Measurements from ENCODE around the gene STARD3.

GRCh38 chr17:39629898-39630297 lies 7.0 kb upstream of the STARD3 start:
- TF ChIP-seq L3MBTL2 (conservative IDR thresholded peaks at IDR 0.05) (no peak), ELF4 (IDR thresholded peaks at IDR 0.05) (no peak), SP1 (IDR thresholded peaks at IDR 0.05) (no peak), ARNT (IDR thresholded peaks at IDR 0.05) (no peak), SUZ12 (IDR thresholded peaks at IDR 0.05) (no peak), NFRKB (IDR thresholded peaks at IDR 0.05) (no peak), FOXK2 (IDR thresholded peaks at IDR 0.05) (no peak), FOXM1 (IDR thresholded peaks at IDR 0.05; ENCODE audit: borderline replicate concordance) (no peak), BHLHE40 (IDR thresholded peaks at IDR 0.05; ENCODE audit: borderline replicate concordance) (no peak), FOXA1 (IDR thresholded peaks at IDR 0.05) (no peak), TARDBP (IDR thresholded peaks at IDR 0.05) (no peak), LEF1 (IDR thresholded peaks at IDR 0.05; ENCODE audit: borderline replicate concordance) (no peak), HDGF (IDR thresholded peaks at IDR 0.05; ENCODE audit: borderline replicate concordance) (no peak)
- TF ChIP-seq, protein P1, sequence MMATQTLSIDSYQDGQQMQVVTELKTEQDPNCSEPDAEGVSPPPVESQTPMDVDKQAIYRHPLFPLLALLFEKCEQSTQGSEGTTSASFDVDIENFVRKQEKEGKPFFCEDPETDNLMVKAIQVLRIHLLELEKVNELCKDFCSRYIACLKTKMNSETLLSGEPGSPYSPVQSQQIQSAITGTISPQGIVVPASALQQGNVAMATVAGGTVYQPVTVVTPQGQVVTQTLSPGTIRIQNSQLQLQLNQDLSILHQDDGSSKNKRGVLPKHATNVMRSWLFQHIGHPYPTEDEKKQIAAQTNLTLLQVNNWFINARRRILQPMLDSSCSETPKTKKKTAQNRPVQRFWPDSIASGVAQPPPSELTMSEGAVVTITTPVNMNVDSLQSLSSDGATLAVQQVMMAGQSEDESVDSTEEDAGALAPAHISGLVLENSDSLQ (IDR thresholded peaks at IDR 0.05) = no peak

Data from HEK293T (cell line).